Parathyroid adenoma (tissue), 2 donors: ENCODE data around the gene CLN5.
"Not testable (repeated sequence)": the region's sequence is repeated elsewhere in the genome, so short reads cannot be mapped to it uniquely, and the experiment has no call there.

Experiments used
- H2AFZ ChIP-seq: fragments of 300-600 bp; sonication (generic); one replicate; pipeline ENCODE4 v1.7.0; 2017; ENCODE audit warnings: antibody characterized with exemption, mild to moderate bottlenecking
- H3K27ac ChIP-seq: fragments of 300-600 bp; sonication (generic); one replicate; pipeline ENCODE4 v1.7.0; 2017
- H3K27me3 ChIP-seq: fragments of 300-600 bp; sonication (generic); one replicate; pipeline ENCODE4 v1.7.0; 2017; ENCODE audit warnings: low read length; ENCODE audit not compliant: control insufficient read depth, insufficient read depth
- H3K36me3 ChIP-seq: fragments of 300-600 bp; sonication (generic); one replicate; pipeline ENCODE4 v1.7.0; 2017; ENCODE audit warnings: low read length; ENCODE audit not compliant: control insufficient read depth, insufficient read depth
- H3K4me1 ChIP-seq: fragments of 300-600 bp; sonication (generic); one replicate; pipeline ENCODE4 v1.7.0; 2017; ENCODE audit warnings: control low read depth
- H3K4me2 ChIP-seq: fragments of 300-600 bp; sonication (generic); one replicate; pipeline ENCODE4 v1.7.0; 2017; ENCODE audit warnings: low read length
- H3K4me3 ChIP-seq: fragments of 300-600 bp; sonication (generic); one replicate; pipeline ENCODE4 v1.7.0; 2017; ENCODE audit warnings: low read depth, low read length
- H3K79me2 ChIP-seq: fragments of 300-600 bp; sonication (generic); one replicate; pipeline ENCODE4 v1.7.0; 2017; ENCODE audit warnings: control low read depth
- H3K9ac ChIP-seq: fragments of 300-600 bp; sonication (generic); one replicate; pipeline ENCODE4 v1.7.0; 2017; ENCODE audit warnings: mild to moderate bottlenecking
- H3K9me3 ChIP-seq: fragments of 300-600 bp; sonication (generic); one replicate; pipeline ENCODE4 v1.7.0; 2017; ENCODE audit warnings: low read length; ENCODE audit not compliant: control insufficient read depth
- CTCF ChIP-seq: fragments of 300-600 bp; sonication (generic); IDR thresholded peaks from one replicate; pipeline ENCODE4 v1.7.0; 2017; ENCODE audit warnings: antibody characterized with exemption, mild to moderate bottlenecking
- donor health status: primary hyperparathyroidism.

CLN5 gene

GRCh38 chr13:77002590-77003190 lies 10.8 kb downstream of the CLN5 start:
- Histone ChIP-seq H3K4me3 (no peak overlapping the region), H3K9ac (no peak overlapping the region)

GRCh38 chr13:77008337-77008736 lies 16.5 kb downstream of the CLN5 start:
- H3K9me3 ChIP-seq, H3K4me1 ChIP-seq, H3K79me2 ChIP-seq, H3K4me2 ChIP-seq, H3K36me3 ChIP-seq, H3K9ac ChIP-seq, H3K4me3 ChIP-seq, H3K27me3 ChIP-seq, H3K27ac ChIP-seq, H2AFZ ChIP-seq: not testable (repeated sequence)

More at GRCh38 chr13:77002590-77003190, 10.8 kb downstream of the CLN5 start:
- no peaks in the 10 kb centered on the region for H3K9me3 ChIP-seq
- H3K27me3 ChIP-seq: no peaks in the 10 kb centered on the region
- no peaks in the 10 kb centered on the region for H3K79me2 ChIP-seq
- TF ChIP-seq CTCF: peak; percentile 51
- H3K36me3 ChIP-seq: no peaks in the 10 kb centered on the region
- H2AFZ ChIP-seq: no peak overlapping the region
- no peaks in the 10 kb centered on the region for H3K4me1 ChIP-seq
- H3K4me2 ChIP-seq: no peak overlapping the region
- H3K27ac ChIP-seq: no peak overlapping the region

- Histone ChIP-seq H2AFZ (no peak overlapping the region), H3K9ac (no peak overlapping the region), H3K36me3 (no peaks in the 10 kb centered on the region), H3K27ac (no peak overlapping the region), H3K4me3 (no peak overlapping the region), H3K27me3 (no peaks in the 10 kb centered on the region), H3K4me2 (no peak overlapping the region), H3K79me2 (no peaks in the 10 kb centered on the region), H3K9me3 (no peaks in the 10 kb centered on the region), H3K4me1 (no peaks in the 10 kb centered on the region)
- no peak for TF ChIP-seq CTCF
Measured at GRCh38 chr13:77009011-77009410, 17.1 kb downstream of the CLN5 start.

GRCh38 chr13:77009719-77010118 lies 17.8 kb downstream of the CLN5 start:
- H3K9ac ChIP-seq, H3K4me3 ChIP-seq, H3K4me2 ChIP-seq, H2AFZ ChIP-seq, H3K79me2 ChIP-seq, H3K9me3 ChIP-seq, H3K4me1 ChIP-seq, H3K36me3 ChIP-seq, H3K27me3 ChIP-seq, H3K27ac ChIP-seq: not testable (repeated sequence)

GRCh38 chr13:77013853-77014542 lies 22.1 kb downstream of the CLN5 start:
- no peaks in the 10 kb centered on the region for H3K4me1 ChIP-seq
- H3K79me2 ChIP-seq: no peaks in the 10 kb centered on the region
- H3K4me2 ChIP-seq: no peak overlapping the region
- no peak for TF ChIP-seq CTCF
- no peak overlapping the region for H2AFZ ChIP-seq
- H3K27ac ChIP-seq: no peak overlapping the region
- H3K9me3 ChIP-seq: no peaks in the 10 kb centered on the region
- no peaks in the 10 kb centered on the region for H3K27me3 ChIP-seq
- H3K9ac ChIP-seq: no peak overlapping the region
- H3K4me3 ChIP-seq: no peak overlapping the region
- H3K36me3 ChIP-seq: peaks cover 3% of the 10 kb centered on the region
